Esophagus muscularis mucosa (tissue), 4 donors: ENCODE measurements around the gene MTRF1L. TPM values are rescaled to one million over a fixed set of nuclear protein-coding genes. Genes with fewer than 3 reads are reported as not detected.

Experiments used
- DNase-seq: peaks from one replicate; pipeline ENCODE4 v3.0.0-alpha.2; 2017; ENCODE audit errors: extremely low spot score
- H3K27ac ChIP-seq, 4 donors: fragments of 200-600 bp; sonication (generic); replicated peaks in 1 of 4; 1 replicate in 3 of 4; 2 replicates in 1 of 4; pipeline ENCODE4 v1.5.1; 2016 to 2019; ENCODE audit warnings: mild to moderate bottlenecking in 1 of 4
- H3K27me3 ChIP-seq, 4 donors: fragments of 200-600 bp; sonication (generic); one replicate each; pipeline versions ENCODE4 v1.5.1 to v1.6.0; 2016 to 2019
- H3K36me3 ChIP-seq, 4 donors: fragments of 200-600 bp; sonication (generic); one replicate each; pipeline ENCODE4 v1.5.1; 2016 to 2019
- H3K4me1 ChIP-seq, 4 donors: fragments of 200-600 bp; sonication (generic); one replicate each; pipeline ENCODE4 v1.5.1; 2016 to 2019
- H3K4me3 ChIP-seq, 4 donors: fragments of 200-600 bp; sonication (generic); 1 replicate in 2 of 4; 2 replicates in 2 of 4; pipeline ENCODE4 v1.5.1; 2016 to 2019; ENCODE audit warnings: mild to moderate bottlenecking in 4 of 4, moderate library complexity in 1 of 4
- H3K9me3 ChIP-seq, 4 donors: fragments of 200-600 bp; sonication (generic); 1 replicate in 3 of 4; 2 replicates in 1 of 4; pipeline ENCODE4 v1.5.1; 2016 to 2019
- EP300 ChIP-seq: sonication (generic); formaldehyde crosslinking; IDR thresholded peaks from one replicate; pipeline ENCODE4 v1.6.1; 2017; ENCODE audit warnings: antibody characterized with exemption
- POLR2A ChIP-seq: fragments of 450-650 bp; IDR thresholded peaks from one replicate; pipeline ENCODE4 v1.6.1; 2017; ENCODE audit warnings: antibody characterized with exemption, moderate library complexity, mild to moderate bottlenecking, low read depth
- POLR2AphosphoS5 ChIP-seq, 2 donors: sonication (generic); formaldehyde crosslinking; IDR thresholded peaks; one replicate each; pipeline ENCODE4 v1.6.1; 2017; ENCODE audit warnings: antibody characterized with exemption in 2 of 2
- WGBS: methylation state at CpG from one replicate; pipeline ENCODE4 v1.1.5; 2018; 5-methylcytosine and 5-hydroxymethylcytosine counted together
- intact Hi-C: fragments of 100-400 bp; cut with DNase I; formaldehyde crosslinking; loops from one replicate; pipeline ENCODE4 v1.15.1; 2023
- total RNA-seq, 4 donors: library from RNA; depleted of rRNA; stranded (reverse); fragments of >200 nt; gene quantifications; one replicate each; pipeline versions ENCODE4 v1.1.0 to v1.2.1, GENCODE V29; 2016
- TF ChIP-seq, protein P1 (sequence below), 3 experiments: fragments of 200-600 bp in 2 of 3; fragments of 450-650 bp in 1 of 3; sonication (generic) in 2 of 3; IDR thresholded peaks; one replicate each; pipeline ENCODE4 v1.5.1; 2017 to 2019; ENCODE audit warnings: antibody characterized with exemption in 3 of 3, mild to moderate bottlenecking in 2 of 3, moderate library complexity in 1 of 3

Gene MTRF1L
- total RNA-seq, 4 donors from 2014 or later = 16.9 to 26.6 (median 21.1) TPM

DNA sequence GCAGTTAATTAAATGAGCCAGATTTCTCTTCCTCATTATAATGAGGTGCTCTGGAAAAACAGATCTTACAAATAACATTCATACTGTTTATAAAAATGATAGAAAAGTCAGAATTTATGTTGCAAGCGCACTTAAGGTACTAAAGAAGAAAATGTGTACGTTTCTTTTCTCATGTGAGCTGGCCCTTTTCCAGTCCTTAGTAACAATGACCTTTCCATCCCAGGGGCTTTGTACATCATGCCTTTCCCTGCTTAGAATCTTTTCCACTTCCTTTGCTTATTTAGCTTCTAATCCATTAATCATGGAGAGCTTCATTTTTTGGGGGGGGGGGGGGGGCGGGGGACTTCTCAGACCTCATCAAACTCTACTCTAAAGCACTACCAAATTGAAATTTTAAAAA, 24.5 kb downstream of the MTRF1L start:
- no peak overlapping the region for H3K27ac ChIP-seq
- H3K27me3 ChIP-seq = no peaks in the 10 kb centered on the region
- no peaks in the 10 kb centered on the region for H3K9me3 ChIP-seq
- no peak overlapping the region for H3K4me3 ChIP-seq
- WGBS = 41% methylated on average over 3 of the region's 3 CpGs
- TF ChIP-seq, protein P1, sequence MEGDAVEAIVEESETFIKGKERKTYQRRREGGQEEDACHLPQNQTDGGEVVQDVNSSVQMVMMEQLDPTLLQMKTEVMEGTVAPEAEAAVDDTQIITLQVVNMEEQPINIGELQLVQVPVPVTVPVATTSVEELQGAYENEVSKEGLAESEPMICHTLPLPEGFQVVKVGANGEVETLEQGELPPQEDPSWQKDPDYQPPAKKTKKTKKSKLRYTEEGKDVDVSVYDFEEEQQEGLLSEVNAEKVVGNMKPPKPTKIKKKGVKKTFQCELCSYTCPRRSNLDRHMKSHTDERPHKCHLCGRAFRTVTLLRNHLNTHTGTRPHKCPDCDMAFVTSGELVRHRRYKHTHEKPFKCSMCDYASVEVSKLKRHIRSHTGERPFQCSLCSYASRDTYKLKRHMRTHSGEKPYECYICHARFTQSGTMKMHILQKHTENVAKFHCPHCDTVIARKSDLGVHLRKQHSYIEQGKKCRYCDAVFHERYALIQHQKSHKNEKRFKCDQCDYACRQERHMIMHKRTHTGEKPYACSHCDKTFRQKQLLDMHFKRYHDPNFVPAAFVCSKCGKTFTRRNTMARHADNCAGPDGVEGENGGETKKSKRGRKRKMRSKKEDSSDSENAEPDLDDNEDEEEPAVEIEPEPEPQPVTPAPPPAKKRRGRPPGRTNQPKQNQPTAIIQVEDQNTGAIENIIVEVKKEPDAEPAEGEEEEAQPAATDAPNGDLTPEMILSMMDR (IDR thresholded peaks at IDR 0.05) = no peak
- no peak for TF ChIP-seq EP300
- TF ChIP-seq POLR2AphosphoS5 (IDR thresholded peaks at IDR 0.05) = no peak
- TF ChIP-seq POLR2A = no peak
- DNase-seq = no peak
- intact Hi-C loops = loop anchor here (10.0 kb wide), 1 partner anchor 47 kb away; no protein-coding TSS in a partner anchor
- H3K4me1 ChIP-seq = peaks cover 10 to 22% (median 12%) of the 10 kb centered on the region in 4 donors
- H3K36me3 ChIP-seq = peaks cover 0 to 22% (median 17%) of the 10 kb centered on the region in 4 donors

DNA sequence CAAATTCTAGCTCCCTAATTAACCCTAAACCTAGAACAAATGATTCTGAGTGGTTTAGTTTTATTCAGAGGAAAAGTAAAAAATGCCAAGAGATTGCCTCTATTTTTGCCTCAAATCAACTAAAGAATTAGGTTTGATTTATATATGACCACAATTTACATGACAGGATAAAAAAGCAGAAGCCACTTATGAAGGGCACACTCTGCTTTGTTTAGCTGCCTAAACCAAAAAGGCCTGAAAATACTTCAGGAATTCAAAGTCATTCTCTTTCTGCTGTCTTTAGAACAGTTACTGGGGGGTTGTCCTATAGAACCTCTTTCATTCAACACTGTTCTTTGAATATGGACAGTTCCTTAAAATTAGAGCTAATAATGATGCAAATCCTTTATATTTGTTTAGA, 25.0 kb downstream of the MTRF1L start:
- Histone ChIP-seq H3K36me3 (peaks cover 0 to 26% (median 22%) of the 10 kb centered on the region in 4 donors), H3K9me3 (no peaks in the 10 kb centered on the region), H3K4me1 (peaks cover 7 to 18% (median 9%) of the 10 kb centered on the region in 4 donors), H3K27me3 (no peaks in the 10 kb centered on the region), H3K4me3 (no peak overlapping the region), H3K27ac (no peak overlapping the region)
- no peak for DNase-seq
- intact Hi-C loops = loop anchor here (10.0 kb wide), 1 partner anchor 47 kb away; no protein-coding TSS in a partner anchor
- TF ChIP-seq, protein P1 (IDR thresholded peaks at IDR 0.05) = no peak

DNA sequence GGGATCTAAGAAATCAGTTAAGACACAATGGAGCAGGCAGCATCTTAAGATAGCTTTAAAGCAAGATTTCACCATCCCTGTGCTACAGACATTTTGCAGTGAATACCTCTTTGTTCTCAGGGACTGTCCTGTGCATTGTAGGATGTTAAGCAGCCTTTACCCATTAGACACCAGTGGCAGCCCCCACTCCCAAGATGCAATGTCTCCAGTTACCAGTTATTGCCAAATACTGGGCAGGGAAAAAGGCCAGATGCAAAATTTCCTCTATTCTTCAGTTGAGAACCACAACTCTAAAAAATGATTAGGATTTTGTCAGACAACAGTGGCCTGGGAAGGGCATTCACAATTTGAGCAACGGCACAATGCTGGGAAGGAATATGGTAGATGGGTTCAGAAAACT, 25.8 kb downstream of the MTRF1L start:
- no peak for TF ChIP-seq POLR2A
- TF ChIP-seq EP300 = no peak
- no peak for TF ChIP-seq POLR2AphosphoS5 (IDR thresholded peaks at IDR 0.05)
- TF ChIP-seq, protein P1 (IDR thresholded peaks at IDR 0.05) = no peak
- intact Hi-C loops = loop anchor here (10.0 kb wide), 1 partner anchor 48 kb away; no protein-coding TSS in a partner anchor

DNA sequence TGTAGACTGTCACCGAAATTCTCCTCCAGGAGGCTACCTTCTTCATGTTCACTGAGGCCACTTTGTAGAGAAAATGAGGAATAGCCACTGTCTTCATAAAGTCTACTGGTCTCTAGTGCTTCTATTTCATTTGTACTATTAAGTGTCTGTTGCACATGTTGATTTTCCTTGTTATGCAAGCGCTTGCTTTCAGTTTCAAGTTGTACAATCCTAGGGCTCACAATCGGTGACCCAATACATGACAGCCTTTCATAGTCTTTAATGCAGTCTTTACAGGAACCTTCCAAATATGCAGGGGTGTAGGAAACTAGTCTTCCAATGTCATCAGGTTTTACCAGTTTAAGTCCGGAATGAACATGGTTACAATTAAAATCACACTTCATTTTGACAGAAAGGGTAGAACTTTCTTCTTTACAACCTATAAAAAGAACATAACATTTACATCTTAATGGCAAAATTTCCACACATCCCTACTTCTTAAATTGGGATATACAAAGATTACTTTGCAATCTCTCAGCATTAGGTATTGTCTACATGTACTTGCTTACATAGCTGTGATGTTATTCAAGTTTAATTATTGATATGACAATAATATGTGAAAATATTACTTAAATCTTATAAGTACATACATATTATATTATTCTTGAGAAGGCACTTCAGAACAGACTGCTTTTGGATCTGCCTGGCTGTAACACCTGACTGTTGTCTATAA, 27.1 kb downstream of the MTRF1L start:
- Histone ChIP-seq H3K4me3 (no peak overlapping the region), H3K9me3 (no peaks in the 10 kb centered on the region), H3K36me3 (peaks cover 5 to 48% (median 36%) of the 10 kb centered on the region in 4 donors), H3K27me3 (no peaks in the 10 kb centered on the region), H3K27ac (no peak overlapping the region), H3K4me1 (no peaks in the 10 kb centered on the region)
- intact Hi-C loops = loop anchor here (10.0 kb wide), 1 partner anchor 49 kb away; no protein-coding TSS in a partner anchor
- TF ChIP-seq, protein P1 (IDR thresholded peaks at IDR 0.05) = no peak
- TF ChIP-seq EP300 (no peak), POLR2AphosphoS5 (IDR thresholded peaks at IDR 0.05) (no peak), POLR2A (no peak)
- 82% methylated on average over 4 of the region's 4 CpGs for WGBS
- no peak for DNase-seq

More for the DNA sequence above, 25.8 kb downstream of the MTRF1L start:
- Histone ChIP-seq H3K27me3 (no peaks in the 10 kb centered on the region), H3K27ac (no peak overlapping the region), H3K36me3 (peaks cover 0 to 34% (median 24%) of the 10 kb centered on the region in 4 donors), H3K4me3 (no peak overlapping the region), H3K9me3 (no peaks in the 10 kb centered on the region), H3K4me1 (peaks cover 0 to 10% (median 1%) of the 10 kb centered on the region in 4 donors)
- 68% methylated on average over 1 of the region's 1 CpG for WGBS
- no peak for DNase-seq
